NCI-H187 treated with DMSO at 0.1 percent for 48 hours (cell line): ENCODE results near the gene EPHA1.

Experiments
- DNase-seq: peaks from one replicate; lab custom pipeline; 2025; lab: John Stamatoyannopoulos, UW

The EPHA1 gene

DNA sequence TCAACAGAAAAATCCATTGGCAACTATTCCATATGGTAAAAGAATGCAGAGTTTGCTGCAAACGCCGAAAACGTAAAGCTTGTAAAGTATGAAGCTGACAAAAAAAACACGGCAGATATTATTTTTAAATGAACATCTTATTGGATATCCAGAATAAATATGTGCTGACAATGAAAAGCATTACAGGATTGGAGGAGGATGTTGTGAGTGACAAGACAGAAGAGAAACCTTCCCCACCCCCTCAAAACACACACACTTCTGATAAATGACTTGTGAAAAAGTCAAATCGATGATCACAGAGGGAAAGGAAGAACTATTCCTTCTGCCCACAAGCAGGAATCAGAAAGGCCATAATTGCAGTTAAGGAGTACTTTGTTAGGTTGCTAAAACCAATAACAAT is 60.7 kb downstream of the EPHA1 start:
- DNase-seq = no peak

- no peak for DNase-seq
Measured at GRCh38 chr7:143346018-143346417, 62.6 kb downstream of the EPHA1 start.

DNA sequence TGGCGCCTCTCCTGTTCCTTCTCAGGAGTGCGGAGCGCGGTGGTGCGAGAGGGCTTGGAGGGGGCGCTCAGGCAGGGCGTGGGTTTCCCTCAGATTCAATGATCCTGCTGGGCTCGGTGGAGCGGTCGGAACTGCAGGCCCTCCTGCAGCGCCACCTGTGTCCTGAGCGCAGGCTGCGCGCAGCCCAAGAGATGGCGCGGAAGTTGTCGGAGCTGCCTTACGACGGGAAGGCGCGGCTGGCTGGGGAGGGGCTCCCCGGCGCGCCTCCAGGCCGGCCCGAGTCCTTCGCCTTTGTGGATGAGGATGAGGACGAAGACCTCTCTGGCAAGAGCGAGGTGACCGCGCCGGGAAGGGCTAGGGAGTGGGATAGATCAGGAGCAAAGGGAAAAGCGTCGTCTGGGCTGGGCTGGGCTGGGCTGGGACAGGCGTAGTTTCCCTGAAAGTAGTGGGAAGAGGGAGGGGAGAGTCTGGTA is 63.2 kb downstream of the EPHA1 start:
- DNase-seq = no peak

GRCh38 chr7:143343596-143343995 is 65.1 kb downstream of the EPHA1 start:
- no peak for DNase-seq

DNA sequence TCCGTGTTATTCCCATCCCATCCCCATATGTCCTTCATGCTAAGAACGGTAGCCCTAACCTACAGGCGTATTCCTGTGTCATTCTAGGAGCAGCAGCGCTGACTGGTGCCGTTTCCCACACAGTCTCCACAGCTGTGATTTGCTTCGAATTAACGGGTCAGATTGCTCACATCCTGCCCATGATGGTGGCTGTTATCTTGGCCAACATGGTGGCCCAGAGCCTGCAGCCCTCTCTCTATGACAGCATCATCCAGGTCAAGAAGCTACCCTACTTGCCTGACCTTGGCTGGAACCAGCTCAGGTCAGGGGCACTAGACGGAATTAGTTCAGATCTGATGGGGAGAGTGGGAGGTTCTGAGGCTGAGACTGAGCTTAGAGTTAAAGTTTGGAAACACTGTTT is 66.8 kb downstream of the EPHA1 start:
- no peak for DNase-seq
